Hepatocyte (in vitro differentiated cells): ENCODE data around the gene COL24A1. TPM values are rescaled to one million over a fixed set of nuclear protein-coding genes. Genes with fewer than 3 reads are reported as not detected.

Experiments used
- DNase-seq: peaks from one replicate; pipeline ENCODE4 v3.0.0-alpha.2; 2016; ENCODE audit warnings: low spot score
- H2AFZ ChIP-seq: fragments of 200-600 bp; sonication (generic); 2 replicates; pipeline ENCODE4 v1.6.0; 2016; ENCODE audit warnings: antibody characterized with exemption, mild to moderate bottlenecking
- H3K27ac ChIP-seq: fragments of 200-600 bp; sonication (generic); 2 replicates; pipeline ENCODE4 v1.5.1; 2016; ENCODE audit warnings: mild to moderate bottlenecking
- H3K27me3 ChIP-seq: fragments of 200-600 bp; sonication (generic); 2 replicates; pipeline ENCODE4 v1.6.1; 2016
- H3K36me3 ChIP-seq: fragments of 200-600 bp; sonication (generic); replicated peaks from 2 replicates; pipeline ENCODE4 v1.5.1; 2016; ENCODE audit warnings: low read depth; ENCODE audit not compliant: insufficient read depth
- H3K4me1 ChIP-seq: fragments of 200-600 bp; sonication (generic); 2 replicates; pipeline ENCODE4 v1.5.1; 2016; ENCODE audit warnings: mild to moderate bottlenecking, moderate library complexity; ENCODE audit not compliant: insufficient read depth
- H3K4me2 ChIP-seq: fragments of 200-600 bp; sonication (generic); 2 replicates; pipeline ENCODE4 v1.6.0; 2016
- H3K4me3 ChIP-seq: fragments of 200-600 bp; sonication (generic); 2 replicates; pipeline ENCODE4 v1.5.1; 2016; ENCODE audit warnings: mild to moderate bottlenecking
- H3K79me2 ChIP-seq: fragments of 200-600 bp; sonication (generic); 2 replicates; pipeline ENCODE4 v1.6.0; 2017; ENCODE audit warnings: mild to moderate bottlenecking
- H3K9me2 ChIP-seq: fragments of 200-600 bp; sonication (generic); replicated peaks from 2 replicates; pipeline ENCODE4 v1.6.0; 2017; ENCODE audit warnings: mild to moderate bottlenecking; ENCODE audit not compliant: insufficient read depth
- H3K9me3 ChIP-seq: fragments of 200-600 bp; sonication (generic); 2 replicates; pipeline ENCODE4 v1.5.1; 2016; ENCODE audit warnings: low read depth, mild to moderate bottlenecking
- H4K20me1 ChIP-seq: fragments of 200-600 bp; sonication (generic); 2 replicates; pipeline ENCODE4 v1.6.0; 2016; ENCODE audit warnings: mild to moderate bottlenecking; ENCODE audit not compliant: insufficient read depth, poor library complexity, severe bottlenecking
- EZH2 ChIP-seq: fragments of 200-600 bp; sonication (generic); IDR thresholded peaks from 2 replicates; pipeline ENCODE4 v1.6.1; 2016; ENCODE audit warnings: antibody characterized with exemption, mild to moderate bottlenecking, borderline replicate concordance
- EZH2phosphoT487 ChIP-seq: fragments of 200-600 bp; sonication (generic); IDR thresholded peaks from one replicate; pipeline ENCODE4 v1.6.1; 2018; ENCODE audit warnings: antibody characterized with exemption, mild to moderate bottlenecking, low read depth, moderate library complexity; ENCODE audit not compliant: unreplicated experiment, severe bottlenecking
- WGBS: methylation state at CpG from one replicate; pipeline ENCODE4 v1.1.6; 2016; ENCODE audit warnings: low lambda C conversion rate; ENCODE audit errors: missing lambda C conversion rate; 5-methylcytosine and 5-hydroxymethylcytosine counted together
- polyA plus RNA-seq: library from polyadenylated mRNA; unstranded; fragments of >200 nt; fragmentation: Nextera tagmentation; extraction: Ambion mirVana; gene quantifications from 2 replicates; pipeline ENCODE4 v1.2.1, GENCODE V29; 2016
- total RNA-seq: library from RNA; depleted of rRNA; stranded (reverse); fragments of >200 nt; gene quantifications from 2 replicates; pipeline ENCODE4 v1.2.3, GENCODE V29; 2014
- TF ChIP-seq, protein P1 (sequence below): fragments of 200-600 bp; sonication (generic); IDR thresholded peaks from 2 replicates; pipeline ENCODE4 v1.5.1; 2016; ENCODE audit warnings: antibody characterized with exemption, mild to moderate bottlenecking; ENCODE audit not compliant: poor library complexity

The COL24A1 gene
- total and polyA plus RNA-seq, 2 experiments from 2014 or later = 2.4 to 2.7 TPM

DNA sequence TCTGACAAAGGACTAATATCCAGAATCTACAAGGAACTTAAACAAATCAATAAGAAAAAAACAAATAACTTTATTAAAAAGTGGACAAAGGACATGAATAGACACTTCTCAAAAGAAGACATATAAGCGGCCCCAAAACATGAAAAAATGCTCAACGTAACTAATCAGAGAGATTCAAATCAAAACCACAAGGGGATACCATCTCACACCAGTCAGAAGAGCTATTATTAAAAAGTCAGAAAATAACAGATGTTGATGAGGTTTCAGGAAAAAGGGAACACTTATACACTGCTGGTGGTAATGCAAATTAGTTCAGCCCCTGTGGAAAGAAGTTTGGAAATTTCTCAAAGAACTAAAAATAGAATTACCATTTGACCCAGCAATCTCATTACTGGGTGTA is 102.2 kb downstream of the COL24A1 start:
- Histone ChIP-seq H4K20me1 (no peaks in the 10 kb centered on the region), H3K79me2 (no peaks in the 10 kb centered on the region), H3K4me2 (no peak overlapping the region), H3K27me3 (no peaks in the 10 kb centered on the region), H3K27ac (no peak overlapping the region), H3K9me3 (no peaks in the 10 kb centered on the region), H3K36me3 (no peaks in the 10 kb centered on the region), H3K4me1 (no peaks in the 10 kb centered on the region), H3K9me2 (no peaks in the 10 kb centered on the region), H3K4me3 (no peak overlapping the region), H2AFZ (no peak overlapping the region)
- DNase-seq = no peak
- 92% methylated on average over 2 of the region's 2 CpGs for WGBS
- no peak for TF ChIP-seq EZH2
- no peak for TF ChIP-seq EZH2phosphoT487
- TF ChIP-seq, protein P1, sequence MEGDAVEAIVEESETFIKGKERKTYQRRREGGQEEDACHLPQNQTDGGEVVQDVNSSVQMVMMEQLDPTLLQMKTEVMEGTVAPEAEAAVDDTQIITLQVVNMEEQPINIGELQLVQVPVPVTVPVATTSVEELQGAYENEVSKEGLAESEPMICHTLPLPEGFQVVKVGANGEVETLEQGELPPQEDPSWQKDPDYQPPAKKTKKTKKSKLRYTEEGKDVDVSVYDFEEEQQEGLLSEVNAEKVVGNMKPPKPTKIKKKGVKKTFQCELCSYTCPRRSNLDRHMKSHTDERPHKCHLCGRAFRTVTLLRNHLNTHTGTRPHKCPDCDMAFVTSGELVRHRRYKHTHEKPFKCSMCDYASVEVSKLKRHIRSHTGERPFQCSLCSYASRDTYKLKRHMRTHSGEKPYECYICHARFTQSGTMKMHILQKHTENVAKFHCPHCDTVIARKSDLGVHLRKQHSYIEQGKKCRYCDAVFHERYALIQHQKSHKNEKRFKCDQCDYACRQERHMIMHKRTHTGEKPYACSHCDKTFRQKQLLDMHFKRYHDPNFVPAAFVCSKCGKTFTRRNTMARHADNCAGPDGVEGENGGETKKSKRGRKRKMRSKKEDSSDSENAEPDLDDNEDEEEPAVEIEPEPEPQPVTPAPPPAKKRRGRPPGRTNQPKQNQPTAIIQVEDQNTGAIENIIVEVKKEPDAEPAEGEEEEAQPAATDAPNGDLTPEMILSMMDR = no peak

DNA sequence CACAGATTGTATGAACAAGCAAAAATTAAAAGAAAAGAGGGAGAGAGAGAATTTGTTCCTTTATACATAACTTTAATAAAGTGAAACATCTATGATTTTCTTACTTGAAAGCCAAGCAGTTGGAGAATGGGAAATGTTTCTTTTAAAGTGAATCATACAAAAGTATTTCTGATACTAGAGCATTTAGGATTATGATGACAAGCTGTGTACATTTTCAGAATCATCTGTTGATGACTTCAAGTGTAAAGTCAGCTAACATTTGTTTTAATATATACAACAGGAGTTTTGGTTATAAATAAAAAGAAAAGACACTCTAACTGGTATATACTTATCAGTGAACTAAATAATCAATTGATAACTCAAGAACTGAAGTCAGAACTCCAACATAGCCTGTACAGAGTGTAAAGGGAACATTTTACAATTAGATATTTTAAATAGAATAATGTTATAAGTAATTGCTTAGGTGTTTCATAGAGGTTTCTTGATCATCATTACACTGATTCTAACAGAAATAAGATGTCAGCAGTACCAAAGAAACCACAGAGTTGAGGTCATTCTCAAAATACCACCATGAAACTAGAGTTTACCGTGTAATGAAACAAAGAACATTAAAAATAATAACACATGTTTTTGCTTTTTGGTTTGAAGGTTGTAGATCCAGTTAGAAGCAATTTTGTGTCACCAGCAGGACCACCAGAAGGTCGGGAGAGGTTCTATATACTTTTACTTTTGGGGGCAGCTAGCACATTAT is 103.4 kb downstream of the COL24A1 start:
- no peaks in the 10 kb centered on the region for H3K27me3 ChIP-seq
- H3K36me3 ChIP-seq = no peaks in the 10 kb centered on the region
- no peak overlapping the region for H3K4me2 ChIP-seq
- no peak for DNase-seq
- no peaks in the 10 kb centered on the region for H4K20me1 ChIP-seq
- no peaks in the 10 kb centered on the region for H3K9me3 ChIP-seq
- TF ChIP-seq, protein P1 = no peak
- TF ChIP-seq EZH2phosphoT487 (no peak), EZH2 (no peak)
- no peak overlapping the region for H3K4me3 ChIP-seq
- H2AFZ ChIP-seq = no peak overlapping the region
- WGBS = 71% methylated on average over 2 of the region's 2 CpGs
- no peaks in the 10 kb centered on the region for H3K4me1 ChIP-seq
- no peak overlapping the region for H3K27ac ChIP-seq
- no peaks in the 10 kb centered on the region for H3K79me2 ChIP-seq
- H3K9me2 ChIP-seq = no peaks in the 10 kb centered on the region

DNA sequence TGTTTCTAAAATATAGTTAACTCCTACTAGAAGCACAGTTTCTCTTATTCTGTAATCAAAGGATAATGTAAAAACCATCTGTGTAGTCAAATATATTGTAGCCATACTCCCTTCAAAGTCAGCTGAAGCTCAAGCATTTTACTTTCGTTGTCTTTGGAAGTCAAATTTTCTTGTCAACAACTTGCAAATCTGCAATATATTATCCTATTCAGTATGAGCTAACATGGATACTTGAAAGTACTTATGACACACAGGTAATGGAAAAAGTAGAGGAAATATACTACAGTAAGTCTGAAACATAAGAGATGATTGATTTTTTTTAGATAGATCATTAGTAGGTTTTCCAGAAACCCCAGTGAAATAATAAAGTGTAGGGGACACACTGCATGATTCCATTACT is 121.5 kb downstream of the COL24A1 start:
- Histone ChIP-seq H3K9me2 (no peaks in the 10 kb centered on the region), H3K36me3 (no peaks in the 10 kb centered on the region), H3K4me2 (no peak overlapping the region), H3K27me3 (no peaks in the 10 kb centered on the region), H3K79me2 (no peaks in the 10 kb centered on the region), H3K4me1 (no peaks in the 10 kb centered on the region), H2AFZ (no peak overlapping the region), H3K4me3 (no peak overlapping the region), H3K9me3 (no peaks in the 10 kb centered on the region), H3K27ac (no peak overlapping the region), H4K20me1 (no peaks in the 10 kb centered on the region)
- TF ChIP-seq, protein P1 = no peak
- TF ChIP-seq EZH2phosphoT487 (no peak), EZH2 (no peak)
- no peak for DNase-seq
- 73% methylated on average over 1 of the region's 1 CpG for WGBS
